Smooth muscle cell (in vitro differentiated cells): ENCODE results near the gene C16orf96. TPM values are rescaled to one million over a fixed set of nuclear protein-coding genes. Genes with fewer than 3 reads are reported as not detected.
"Not testable (repeated sequence)": the region's sequence is repeated elsewhere in the genome, so short reads cannot be mapped to it uniquely, and the experiment has no call there.

Source experiments
- DNase-seq: peaks from one replicate; lab custom pipeline; 2025; ENCODE audit not compliant: unreplicated experiment; lab: John Stamatoyannopoulos, UW
- H2AFZ ChIP-seq: fragments of 200-600 bp; sonication (generic); 2 replicates; pipeline ENCODE4 v1.6.0; 2016; ENCODE audit warnings: antibody characterized with exemption, low read depth, mild to moderate bottlenecking
- H3F3A ChIP-seq: fragments of 200-600 bp; sonication (generic); 2 replicates; pipeline ENCODE4 v1.6.0; 2017; ENCODE audit warnings: antibody characterized with exemption, low read depth
- H3K27ac ChIP-seq: fragments of 200-600 bp; sonication (generic); 2 replicates; pipeline ENCODE4 v1.5.1; 2016; ENCODE audit warnings: low read depth, mild to moderate bottlenecking
- H3K27me3 ChIP-seq: fragments of 200-600 bp; sonication (generic); 2 replicates; pipeline ENCODE4 v1.6.1; 2016; ENCODE audit warnings: low read depth, mild to moderate bottlenecking
- H3K36me3 ChIP-seq: fragments of 200-600 bp; sonication (generic); 2 replicates; pipeline ENCODE4 v1.5.1; 2016; ENCODE audit warnings: low read depth
- H3K4me1 ChIP-seq: fragments of 200-600 bp; sonication (generic); 2 replicates; pipeline ENCODE4 v1.5.1; 2016; ENCODE audit warnings: low read depth
- H3K4me2 ChIP-seq: fragments of 200-600 bp; sonication (generic); 2 replicates; pipeline ENCODE4 v1.6.0; 2016; ENCODE audit warnings: mild to moderate bottlenecking
- H3K4me3 ChIP-seq: fragments of 200-600 bp; sonication (generic); 2 replicates; pipeline ENCODE4 v1.5.1; 2016; ENCODE audit warnings: mild to moderate bottlenecking
- H3K79me2 ChIP-seq: fragments of 200-600 bp; sonication (generic); 2 replicates; pipeline ENCODE4 v1.6.0; 2016; ENCODE audit warnings: low read depth, mild to moderate bottlenecking
- H3K9ac ChIP-seq: fragments of 200-600 bp; sonication (generic); 2 replicates; pipeline ENCODE4 v1.6.0; 2016; ENCODE audit warnings: low read depth
- H3K9me3 ChIP-seq: fragments of 200-600 bp; sonication (generic); replicated peaks from 2 replicates; pipeline ENCODE4 v1.5.1; 2016; ENCODE audit warnings: low read depth
- H4K20me1 ChIP-seq: fragments of 200-600 bp; sonication (generic); 2 replicates; pipeline ENCODE4 v1.6.0; 2016; ENCODE audit warnings: low read depth
- CTCF ChIP-seq: fragments of 200-600 bp; sonication (generic); IDR thresholded peaks from 2 replicates; pipeline ENCODE4 v1.5.1; 2017; ENCODE audit warnings: borderline replicate concordance, mild to moderate bottlenecking, antibody characterized with exemption; ENCODE audit not compliant: insufficient read depth, poor library complexity, severe bottlenecking
- WGBS: methylation state at CpG from one replicate; pipeline ENCODE4 v1.1.7; 2016; ENCODE audit warnings: low lambda C conversion rate; 5-methylcytosine and 5-hydroxymethylcytosine counted together
- polyA plus RNA-seq: library from polyadenylated mRNA; unstranded; fragments of >200 nt; fragmentation: Nextera tagmentation; extraction: Ambion mirVana; gene quantifications from 2 replicates; pipeline ENCODE4 v1.2.1, GENCODE V29; 2016
- total RNA-seq: library from RNA; depleted of rRNA; stranded (reverse); fragments of >200 nt; gene quantifications from 2 replicates; pipeline ENCODE4 v1.2.3, GENCODE V29; 2014

Gene C16orf96
- total and polyA plus RNA-seq, 2 experiments from 2014 or later: 0.09 TPM; not detected in 1

GRCh38 chr16:4572715-4573114 is 16.6 kb downstream of the C16orf96 start:
- H3K27me3 ChIP-seq: no peaks in the 10 kb centered on the region
- no peaks in the 10 kb centered on the region for H3K79me2 ChIP-seq
- no peak for DNase-seq
- no peaks in the 10 kb centered on the region for H3K36me3 ChIP-seq
- no peaks in the 10 kb centered on the region for H3K9me3 ChIP-seq
- H4K20me1 ChIP-seq: no peaks in the 10 kb centered on the region
- WGBS: 34% methylated on average over 4 of the region's 4 CpGs
- no peak for TF ChIP-seq CTCF
- no peaks in the 10 kb centered on the region for H3K4me1 ChIP-seq
- no peak overlapping the region for H2AFZ ChIP-seq
- H3F3A ChIP-seq: no peaks in the 10 kb centered on the region
- no peak overlapping the region for H3K4me2 ChIP-seq
- no peak overlapping the region for H3K27ac ChIP-seq
- no peak overlapping the region for H3K9ac ChIP-seq
- H3K4me3 ChIP-seq: no peak overlapping the region

GRCh38 chr16:4573926-4574325 is 17.8 kb downstream of the C16orf96 start:
- H3F3A ChIP-seq, DNase-seq, H4K20me1 ChIP-seq, H3K79me2 ChIP-seq, H3K4me1 ChIP-seq, H3K27ac ChIP-seq, H3K9ac ChIP-seq, H2AFZ ChIP-seq, H3K9me3 ChIP-seq, H3K4me2 ChIP-seq, H3K4me3 ChIP-seq, H3K27me3 ChIP-seq, H3K36me3 ChIP-seq: not testable (repeated sequence)
- WGBS: 84% methylated on average over 7 of the region's 7 CpGs

GRCh38 chr16:4574919-4575705 is 19.0 kb downstream of the C16orf96 start:
- Histone ChIP-seq H3K27ac (no peak overlapping the region), H3K4me1 (no peaks in the 10 kb centered on the region), H3K9me3 (no peaks in the 10 kb centered on the region), H4K20me1 (no peaks in the 10 kb centered on the region), H3K4me3 (no peak overlapping the region), H3K4me2 (no peak overlapping the region), H3K27me3 (no peaks in the 10 kb centered on the region), H2AFZ (no peak overlapping the region), H3K79me2 (no peaks in the 10 kb centered on the region), H3K36me3 (no peaks in the 10 kb centered on the region), H3K9ac (no peak overlapping the region), H3F3A (no peaks in the 10 kb centered on the region)
- DNase-seq: no peak
- WGBS: 92% methylated on average over 11 of the region's 11 CpGs
- no peak for TF ChIP-seq CTCF

GRCh38 chr16:4576008-4576407 is 19.9 kb downstream of the C16orf96 start:
- no peak for DNase-seq
- Histone ChIP-seq H3F3A (no peaks in the 10 kb centered on the region), H3K4me1 (no peaks in the 10 kb centered on the region), H3K27ac (no peak overlapping the region), H3K79me2 (no peaks in the 10 kb centered on the region), H3K27me3 (no peaks in the 10 kb centered on the region), H3K9me3 (no peaks in the 10 kb centered on the region), H3K4me3 (no peak overlapping the region), H2AFZ (no peak overlapping the region), H3K36me3 (no peaks in the 10 kb centered on the region), H3K4me2 (no peak overlapping the region), H3K9ac (no peak overlapping the region), H4K20me1 (no peaks in the 10 kb centered on the region)
- no peak for TF ChIP-seq CTCF
- 98% methylated on average over 15 of the region's 15 CpGs for WGBS
